WTC11 (cell line): ENCODE data around the gene CHD9.

ENCODE experiments used
- ATF2 ChIP-seq: sonication (generic); formaldehyde crosslinking; IDR thresholded peaks from 2 replicates; pipeline ENCODE4 v1.8.1; 2022; ENCODE audit warnings: low read depth, missing genetic modification reagents, borderline replicate concordance
- CTCF ChIP-seq: fragments of 200-600 bp; IDR thresholded peaks from 2 replicates; pipeline ENCODE4 v1.8.0; 2022; ENCODE audit warnings: antibody characterized with exemption
- PREB ChIP-seq: sonication (generic); formaldehyde crosslinking; IDR thresholded peaks from 2 replicates; pipeline ENCODE4 v1.8.1; 2022; ENCODE audit warnings: mild to moderate bottlenecking, missing genetic modification reagents, moderate library complexity, borderline replicate concordance
- TEAD4 ChIP-seq: sonication (generic); formaldehyde crosslinking; IDR thresholded peaks from 2 replicates; pipeline ENCODE4 v1.8.0; 2022; ENCODE audit warnings: mild to moderate bottlenecking, missing genetic modification reagents
- ZNF512 ChIP-seq: sonication (generic); formaldehyde crosslinking; IDR thresholded peaks from 2 replicates; pipeline ENCODE4 v1.8.1; 2022; ENCODE audit warnings: missing genetic modification reagents, borderline replicate concordance

- TF ChIP-seq ZNF512 (CRISPR knock-in tag) (no peak), ATF2 (no peak), PREB (CRISPR knock-in tag) (no peak), CTCF (no peak), TEAD4 (CRISPR knock-in tag) (no peak)
These were observed 117.7 kb downstream of the CHD9 start for GRCh38 chr16:53172517-53172916.
